Choroid plexus epithelial cell (primary cell): Measurements from ENCODE around the gene CCDC15.

ENCODE experiments used
- DNase-seq: peaks from one replicate; pipeline ENCODE4 v3.0.0-alpha.2; 2010; ENCODE audit warnings: low read depth
- H3K4me3 ChIP-seq: 2 replicates; pipeline ENCODE4 v1.5.1; 2011; ENCODE audit warnings: low read depth, mild to moderate bottlenecking, control low read depth, low read length, moderate library complexity
- TF ChIP-seq, protein P1 (sequence below): conservative IDR thresholded peaks from 2 replicates; pipeline ENCODE4 v1.5.1; 2011; ENCODE audit warnings: low read depth, mild to moderate bottlenecking, control low read depth, inconsistent platforms, low read length, moderate library complexity

CCDC15 gene

GRCh38 chr11:125071846-125072217 lies 117.8 kb downstream of the CCDC15 start:
- H3K4me3 ChIP-seq, result no peak overlapping the region
- no peak for DNase-seq
- TF ChIP-seq, protein P1, sequence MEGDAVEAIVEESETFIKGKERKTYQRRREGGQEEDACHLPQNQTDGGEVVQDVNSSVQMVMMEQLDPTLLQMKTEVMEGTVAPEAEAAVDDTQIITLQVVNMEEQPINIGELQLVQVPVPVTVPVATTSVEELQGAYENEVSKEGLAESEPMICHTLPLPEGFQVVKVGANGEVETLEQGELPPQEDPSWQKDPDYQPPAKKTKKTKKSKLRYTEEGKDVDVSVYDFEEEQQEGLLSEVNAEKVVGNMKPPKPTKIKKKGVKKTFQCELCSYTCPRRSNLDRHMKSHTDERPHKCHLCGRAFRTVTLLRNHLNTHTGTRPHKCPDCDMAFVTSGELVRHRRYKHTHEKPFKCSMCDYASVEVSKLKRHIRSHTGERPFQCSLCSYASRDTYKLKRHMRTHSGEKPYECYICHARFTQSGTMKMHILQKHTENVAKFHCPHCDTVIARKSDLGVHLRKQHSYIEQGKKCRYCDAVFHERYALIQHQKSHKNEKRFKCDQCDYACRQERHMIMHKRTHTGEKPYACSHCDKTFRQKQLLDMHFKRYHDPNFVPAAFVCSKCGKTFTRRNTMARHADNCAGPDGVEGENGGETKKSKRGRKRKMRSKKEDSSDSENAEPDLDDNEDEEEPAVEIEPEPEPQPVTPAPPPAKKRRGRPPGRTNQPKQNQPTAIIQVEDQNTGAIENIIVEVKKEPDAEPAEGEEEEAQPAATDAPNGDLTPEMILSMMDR, result no peak

DNA sequence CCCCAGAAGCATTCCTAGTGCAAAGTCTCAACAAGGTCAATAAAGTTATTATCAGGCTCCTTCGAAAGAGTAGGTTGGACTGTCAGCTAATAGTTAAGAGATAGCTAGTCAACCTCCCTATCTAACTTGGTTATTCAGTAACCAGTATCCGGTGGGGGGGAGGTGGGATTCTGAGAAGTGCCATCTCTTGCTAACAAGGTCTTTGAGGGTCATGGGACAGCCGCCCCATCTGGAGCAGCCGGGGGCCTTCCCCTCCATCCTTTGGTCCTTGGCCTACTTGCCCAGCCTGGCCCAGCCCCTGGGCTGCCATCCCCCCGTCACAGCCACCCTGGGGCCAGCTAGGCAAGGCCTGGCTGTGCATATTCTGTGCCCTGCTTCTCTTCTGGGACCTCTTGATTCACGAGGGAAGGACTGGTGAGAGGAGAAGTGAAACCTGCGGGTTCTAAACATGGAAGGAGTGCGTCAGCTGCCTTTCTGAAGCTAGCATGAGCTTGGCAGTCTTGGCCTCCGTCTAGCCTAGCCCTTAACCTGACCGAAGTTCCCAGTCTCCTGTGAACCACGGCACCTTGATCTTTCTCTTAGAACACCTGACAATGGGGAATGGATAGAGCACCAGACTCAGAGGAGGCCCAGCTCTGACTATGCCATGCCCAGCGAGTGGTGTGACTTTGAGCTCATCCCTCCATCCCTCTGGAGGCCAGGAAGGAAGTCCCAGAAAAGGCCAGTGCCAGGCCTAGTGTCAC lies 118.4 kb downstream of the CCDC15 start:
- DNase-seq, result no peak
- no peak overlapping the region for H3K4me3 ChIP-seq
- TF ChIP-seq, protein P1, result no peak

DNA sequence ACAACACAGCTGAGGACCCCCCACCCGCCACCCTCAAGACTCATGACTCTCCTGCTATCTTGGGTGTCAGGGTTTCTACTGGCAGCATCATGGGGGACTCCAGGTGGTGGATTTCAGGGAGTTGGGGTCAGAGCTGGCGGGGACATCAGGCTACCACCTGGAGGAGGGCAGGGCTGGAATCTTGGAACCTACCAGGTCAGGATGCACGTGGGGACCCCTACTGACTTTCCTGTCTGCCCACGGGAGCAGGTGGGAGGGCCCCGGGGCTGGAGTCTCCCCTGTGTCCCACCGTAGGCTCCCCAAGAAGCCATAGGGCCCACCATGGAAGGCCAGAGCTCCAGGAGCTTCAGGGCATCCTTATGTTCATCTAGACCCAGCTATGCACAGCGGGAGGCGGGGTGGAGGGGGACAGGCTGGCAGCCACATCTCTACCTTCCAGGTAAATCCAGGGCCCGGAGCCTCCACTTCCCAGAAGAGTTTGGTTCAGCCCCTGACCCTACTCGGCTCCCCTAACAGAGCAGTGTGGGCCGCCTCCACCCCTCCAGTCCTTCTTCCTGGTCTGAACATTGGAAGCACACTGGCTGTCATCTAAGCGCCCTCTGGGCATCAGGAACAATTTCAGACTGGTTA lies 119.1 kb downstream of the CCDC15 start:
- TF ChIP-seq, protein P1, result no peak
- H3K4me3 ChIP-seq, result no peak overlapping the region

DNA sequence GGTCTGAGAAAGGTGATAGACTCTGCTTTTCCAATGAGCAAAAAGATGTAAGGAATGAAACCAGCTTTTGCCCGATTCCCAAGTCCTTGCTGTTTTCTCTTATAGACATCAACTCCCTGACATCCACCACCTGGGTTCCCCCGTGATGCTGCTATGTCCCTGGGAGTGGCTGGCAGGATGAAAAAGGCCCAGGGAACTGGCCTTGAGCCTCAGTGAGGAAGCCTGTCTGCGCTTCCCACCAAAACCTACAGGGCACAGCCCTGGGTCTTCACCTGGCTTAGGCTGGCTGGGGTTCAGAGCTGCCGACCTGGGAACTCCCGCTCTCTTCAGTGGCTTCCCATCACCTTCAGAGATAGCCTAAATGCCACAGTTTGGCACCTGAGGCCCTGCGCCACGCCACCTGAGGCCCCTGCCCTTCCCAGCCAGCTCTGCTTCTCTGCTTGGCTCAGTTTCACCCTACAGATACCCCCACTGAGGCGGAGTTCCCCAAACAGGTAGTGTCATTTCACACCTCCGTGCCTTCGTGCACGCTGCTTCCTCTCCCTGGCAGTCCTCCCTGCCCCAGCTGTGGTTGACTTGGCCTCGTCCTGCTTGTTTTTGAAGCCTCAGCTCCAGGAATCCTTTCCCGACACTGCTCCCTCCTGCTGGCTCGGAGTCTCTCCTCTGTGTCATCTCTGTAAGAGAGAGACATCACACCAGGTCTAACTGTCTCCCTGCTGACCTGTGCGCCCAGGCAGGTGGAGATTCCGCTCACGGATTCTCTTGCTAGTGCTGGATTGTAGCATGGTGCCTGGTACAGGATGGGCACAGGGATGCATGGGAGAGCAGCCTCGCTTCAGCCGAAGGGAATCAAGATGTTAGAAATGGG lies 119.8 kb downstream of the CCDC15 start:
- TF ChIP-seq, protein P1, result no peak
- DNase-seq, result no peak
- H3K4me3 ChIP-seq, result no peak overlapping the region

More for the DNA sequence above, 119.1 kb downstream of the CCDC15 start:
- no peak for DNase-seq

DNA sequence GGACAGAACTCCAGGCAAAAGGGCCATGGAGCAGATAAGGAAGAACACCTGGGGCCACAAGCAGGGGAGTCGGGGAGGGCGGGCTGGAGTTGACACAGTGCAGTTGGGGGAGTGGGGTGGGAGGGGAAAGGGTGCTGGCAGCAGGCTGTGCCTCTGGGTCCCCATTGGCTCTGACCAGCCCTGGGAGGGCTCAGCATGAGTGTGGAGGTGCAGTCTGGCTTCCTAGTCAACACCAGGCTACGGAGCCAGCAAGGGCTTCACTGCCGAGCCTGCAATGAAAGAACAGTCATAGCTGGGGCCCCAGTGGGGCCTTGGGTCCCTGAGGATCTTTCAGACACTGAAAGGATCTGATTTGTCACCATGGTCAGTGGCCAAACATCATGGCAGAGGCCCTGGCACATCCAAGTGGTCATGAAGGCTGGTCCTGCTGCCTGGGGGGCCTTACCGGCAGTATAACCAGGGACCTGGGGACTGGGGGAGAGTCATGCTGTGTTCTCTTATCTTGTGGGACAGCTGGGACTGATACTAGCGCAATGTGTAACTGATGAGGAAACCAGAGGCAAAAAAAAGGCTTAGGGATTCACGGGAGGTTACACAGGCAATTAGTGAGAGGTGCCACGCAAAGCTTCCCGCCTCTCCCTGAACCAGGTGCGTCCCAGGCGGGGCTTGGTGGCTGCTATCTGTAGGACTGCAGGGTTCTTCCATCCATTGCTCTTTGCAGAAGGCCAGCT lies 120.7 kb downstream of the CCDC15 start:
- no peak for DNase-seq
- H3K4me3 ChIP-seq, result no peak overlapping the region
- TF ChIP-seq, protein P1, result no peak

DNA sequence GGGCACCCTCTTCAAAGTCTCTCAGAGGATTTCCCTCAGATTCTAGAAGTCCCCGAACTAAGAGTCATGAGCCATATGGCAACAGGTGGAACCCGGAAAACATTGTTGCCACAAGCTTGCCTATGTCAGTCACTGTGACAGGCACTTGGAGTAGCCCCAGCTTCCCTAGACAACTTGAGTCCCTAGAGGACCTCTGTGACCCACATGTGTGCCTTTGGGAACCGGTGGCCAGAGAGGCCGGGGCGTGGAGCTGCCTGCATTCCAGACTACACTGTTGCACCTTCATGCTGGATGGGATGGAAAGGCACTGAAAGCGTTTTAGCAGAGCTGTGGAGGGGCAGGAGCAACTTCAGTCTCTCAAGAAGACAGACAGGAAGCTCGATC lies 121.2 kb downstream of the CCDC15 start:
- TF ChIP-seq, protein P1, result no peak
- no peak for DNase-seq
- H3K4me3 ChIP-seq, result no peak overlapping the region
